D721Med (cell line): Measurements from ENCODE around the gene PHACTR2.
"Not testable (repeated sequence)": the region's sequence is repeated elsewhere in the genome, so short reads cannot be mapped to it uniquely, and the experiment has no call there.

Source experiments
- DNase-seq: peaks from one replicate; pipeline ENCODE4 v3.0.0; 2011; ENCODE audit warnings: low spot score; ENCODE audit not compliant: insufficient read length
- FAIRE-seq: peaks from 2 replicates; lab custom pipeline; 2011; peaks lifted over from hg19 to GRCh38; lab: Jason Lieb, UNC
- CTCF ChIP-seq: IDR thresholded peaks from 2 replicates; pipeline ENCODE4 v1.5.1; 2012; ENCODE audit warnings: mild to moderate bottlenecking, control low read depth; ENCODE audit not compliant: insufficient read depth; ENCODE audit errors: missing control alignments

PHACTR2 gene

GRCh38 chr6:143677891-143678791 is at the start of gene PHACTR2:
Gene PHACTR2 (plus strand): TSS chr6:143677965. CDS start chr6:143678164, 199 bp downstream.
- FAIRE-seq (no peak), DNase-seq (no peak)
- no peak for TF ChIP-seq CTCF

- no peak for TF ChIP-seq CTCF
- FAIRE-seq (no peak), DNase-seq (no peak)
Measured at GRCh38 chr6:143629104-143630080, 48.4 kb upstream of the PHACTR2 start.

GRCh38 chr6:143631196-143631595 is 46.6 kb upstream of the PHACTR2 start:
- not testable (repeated sequence) for FAIRE-seq, DNase-seq

GRCh38 chr6:143632894-143633293 is 44.9 kb upstream of the PHACTR2 start:
- FAIRE-seq (no peak), DNase-seq (no peak)
- no peak for TF ChIP-seq CTCF

- TF ChIP-seq CTCF: no peak
- DNase-seq: no peak
- FAIRE-seq: no peak
Measured at GRCh38 chr6:143634486-143634885, 43.3 kb upstream of the PHACTR2 start.

GRCh38 chr6:143637691-143638090 is 40.1 kb upstream of the PHACTR2 start:
- TF ChIP-seq CTCF: no peak
- DNase-seq (no peak), FAIRE-seq (no peak)

- no peak for TF ChIP-seq CTCF
- DNase-seq (no peak), FAIRE-seq (no peak)
Measured at GRCh38 chr6:143642403-143642802, 35.4 kb upstream of the PHACTR2 start.
